GM19452 (cell line): Measurements from ENCODE around the gene ST14.

Experiments
- ATAC-seq: cut with Tn5 transposase; IDR thresholded peaks from one replicate; pipeline ENCODE4 v1.9.1; 2021; ENCODE audit not compliant: unreplicated experiment

The ST14 gene

GRCh38 chr11:130133716-130134115 is 25.9 kb upstream of the ST14 start:
- no peak for ATAC-seq

- ATAC-seq = no peak
These were observed 23.5 kb upstream of the ST14 start for GRCh38 chr11:130136107-130136506.

GRCh38 chr11:130137999-130138398 is 21.6 kb upstream of the ST14 start:
- no peak for ATAC-seq

GRCh38 chr11:130139401-130139800 is 20.2 kb upstream of the ST14 start:
- no peak for ATAC-seq

- ATAC-seq = no peak
These were observed 17.8 kb upstream of the ST14 start for GRCh38 chr11:130141561-130142341.

- ATAC-seq = no peak
These were observed 15.4 kb upstream of the ST14 start for GRCh38 chr11:130144141-130144540.

DNA sequence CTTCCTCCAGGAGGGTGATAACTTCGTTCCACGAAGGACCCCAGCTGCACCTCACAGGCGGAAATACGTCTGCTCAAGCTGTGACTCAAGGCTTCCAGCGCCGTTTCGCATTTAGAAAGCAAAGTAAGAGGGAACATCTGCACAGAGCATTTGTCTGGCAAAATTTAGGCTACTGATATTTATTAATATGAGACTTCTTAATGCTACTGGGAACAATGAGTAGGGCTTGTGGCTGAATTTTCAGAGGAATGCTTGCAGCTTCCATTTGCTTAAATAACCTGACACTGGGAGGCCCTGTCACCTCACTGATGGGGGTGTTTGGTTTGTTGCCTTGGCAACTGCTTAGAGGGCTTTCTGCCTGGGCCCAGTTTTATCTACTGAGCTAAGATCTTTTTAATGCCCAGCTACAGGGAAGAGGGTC is 14.7 kb upstream of the ST14 start:
- no peak for ATAC-seq

GRCh38 chr11:130145311-130145812 is 14.2 kb upstream of the ST14 start:
- ATAC-seq = no peak

GRCh38 chr11:130145975-130146776 is 13.4 kb upstream of the ST14 start:
- no peak for ATAC-seq

GRCh38 chr11:130146796-130147195 is 12.8 kb upstream of the ST14 start:
- ATAC-seq = no peak

DNA sequence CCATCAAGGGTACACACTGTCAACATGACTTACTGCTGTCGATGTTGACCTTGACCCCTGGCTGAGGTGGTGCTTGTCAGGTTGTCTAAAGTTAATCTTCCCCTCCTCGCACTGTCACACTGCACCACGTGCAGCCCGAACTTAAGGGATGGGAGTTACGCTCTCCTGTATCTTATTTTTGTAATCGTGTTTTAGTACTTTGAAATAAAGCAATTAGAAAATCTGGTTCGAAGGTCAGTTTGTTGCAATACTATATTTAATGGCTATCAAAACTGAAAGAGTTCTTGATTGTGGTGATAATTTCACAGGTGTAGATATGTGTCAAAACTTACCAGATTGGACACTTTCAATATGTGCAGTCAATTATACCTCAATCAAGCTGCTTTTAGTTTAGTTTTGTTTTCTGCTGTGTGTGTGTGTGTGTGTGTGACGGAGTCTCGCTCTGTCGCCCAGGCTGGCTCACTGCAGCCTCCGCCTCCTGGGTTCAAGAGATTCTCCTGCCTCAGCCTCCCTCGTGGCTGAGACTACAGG is 10.7 kb upstream of the ST14 start:
- ATAC-seq = no peak

GRCh38 chr11:130150790-130151189 is 8.8 kb upstream of the ST14 start:
- no peak for ATAC-seq

DNA sequence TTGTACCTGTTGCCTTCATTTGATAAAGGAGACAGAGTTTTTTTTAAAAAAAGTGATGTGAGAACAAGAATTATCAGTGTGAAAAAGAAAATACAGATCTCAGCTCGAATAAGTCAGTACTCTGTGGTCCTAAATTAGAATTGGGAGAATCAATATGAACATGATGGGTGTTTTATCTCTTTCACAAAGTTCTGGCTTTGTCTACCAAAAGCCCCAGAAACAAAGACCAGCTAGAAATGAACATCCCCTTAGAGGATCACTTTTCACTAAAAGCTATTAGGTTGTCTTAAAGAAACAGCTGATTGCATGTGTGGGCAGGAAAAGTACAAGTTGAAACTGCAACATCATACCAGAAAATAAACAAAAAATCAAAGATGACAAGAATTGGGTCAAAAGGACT is 8.4 kb upstream of the ST14 start:
- no peak for ATAC-seq

DNA sequence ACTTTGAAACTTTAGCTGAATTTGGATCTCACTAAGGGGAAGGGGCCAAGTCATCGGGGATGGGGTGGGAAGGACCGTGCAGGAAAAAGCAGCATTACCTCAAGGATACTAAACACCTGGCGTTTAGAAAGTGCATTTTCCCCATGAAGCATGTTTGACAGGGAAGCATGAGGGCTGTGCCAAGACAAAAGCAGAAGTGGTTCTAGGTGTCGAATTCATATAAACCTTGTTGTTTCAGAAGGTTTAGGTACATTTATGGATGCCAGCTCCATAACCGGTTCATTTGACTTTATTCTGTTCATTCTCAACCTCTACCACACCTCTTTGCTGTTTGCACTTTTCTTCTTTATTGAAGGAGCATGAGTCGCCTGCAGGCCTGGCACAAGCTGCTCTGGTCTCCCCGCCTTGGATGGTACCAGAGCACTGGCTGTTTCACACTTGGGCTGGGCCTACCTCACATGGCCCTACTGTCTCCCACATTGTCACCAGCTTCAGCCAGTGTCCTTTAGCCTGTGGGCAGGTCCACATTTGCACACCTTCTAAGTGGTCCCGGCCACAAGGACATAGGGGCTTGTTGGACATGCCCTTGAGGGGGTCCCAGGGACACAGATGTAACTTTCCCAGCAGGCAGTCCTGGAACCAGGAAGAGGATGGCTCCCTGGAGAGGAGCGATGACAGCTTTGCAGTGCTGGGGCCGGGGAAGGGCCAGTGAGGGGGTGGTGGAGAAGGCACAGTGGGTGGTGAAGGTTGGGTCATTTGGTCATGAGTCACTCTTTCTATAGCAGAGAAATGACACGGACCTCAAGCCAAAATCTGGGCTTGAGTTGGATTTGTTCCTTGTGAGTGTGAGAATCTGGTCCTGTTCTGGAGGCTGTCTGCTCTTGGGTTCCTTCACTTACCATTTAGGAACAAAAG is 3.2 kb upstream of the ST14 start:
- no peak for ATAC-seq

DNA sequence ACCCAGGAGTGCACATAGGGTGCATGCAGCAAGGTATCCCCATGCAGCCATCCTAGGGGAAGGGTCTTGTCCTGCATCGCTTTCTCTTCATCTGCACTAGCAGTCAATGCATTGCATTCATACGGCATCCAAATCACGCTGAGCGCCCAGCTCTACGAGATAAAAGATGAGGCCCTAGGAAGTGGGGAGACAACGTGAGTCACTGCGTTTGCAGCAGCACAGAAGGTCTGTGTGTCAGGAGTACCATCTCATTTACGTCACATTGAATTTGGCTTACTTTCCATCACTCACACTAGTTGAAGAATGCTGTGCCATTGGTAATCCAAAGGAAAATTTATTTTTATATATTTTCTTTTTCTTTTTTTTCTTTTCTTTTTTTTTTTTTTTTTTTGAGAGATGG is 2.5 kb upstream of the ST14 start:
- no peak for ATAC-seq

DNA sequence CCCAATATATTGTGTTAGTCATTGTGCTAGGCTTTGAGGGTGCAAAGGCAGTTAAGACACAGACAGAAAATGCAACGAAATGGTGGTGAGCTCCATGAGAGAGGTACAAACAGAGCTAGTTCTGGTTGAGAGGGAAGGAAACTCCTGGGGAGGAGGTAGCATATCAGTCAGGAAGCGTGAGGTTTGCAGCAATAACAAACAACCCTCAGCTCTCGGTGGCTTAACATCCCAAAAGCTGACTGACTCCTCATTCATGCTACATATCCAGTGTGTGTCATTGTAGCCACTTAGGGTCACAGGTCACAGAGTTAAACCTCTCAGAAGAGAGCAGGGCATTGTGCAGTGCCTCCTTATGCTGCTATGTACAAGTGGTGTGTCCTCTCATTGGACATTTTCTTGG is 1.7 kb upstream of the ST14 start:
- ATAC-seq = no peak

- no peak for ATAC-seq
These were observed 443 bp upstream of the ST14 start for GRCh38 chr11:130159139-130159538.

- ATAC-seq = no peak
These were observed 1.0 kb downstream of the ST14 start for GRCh38 chr11:130160498-130161155.

DNA sequence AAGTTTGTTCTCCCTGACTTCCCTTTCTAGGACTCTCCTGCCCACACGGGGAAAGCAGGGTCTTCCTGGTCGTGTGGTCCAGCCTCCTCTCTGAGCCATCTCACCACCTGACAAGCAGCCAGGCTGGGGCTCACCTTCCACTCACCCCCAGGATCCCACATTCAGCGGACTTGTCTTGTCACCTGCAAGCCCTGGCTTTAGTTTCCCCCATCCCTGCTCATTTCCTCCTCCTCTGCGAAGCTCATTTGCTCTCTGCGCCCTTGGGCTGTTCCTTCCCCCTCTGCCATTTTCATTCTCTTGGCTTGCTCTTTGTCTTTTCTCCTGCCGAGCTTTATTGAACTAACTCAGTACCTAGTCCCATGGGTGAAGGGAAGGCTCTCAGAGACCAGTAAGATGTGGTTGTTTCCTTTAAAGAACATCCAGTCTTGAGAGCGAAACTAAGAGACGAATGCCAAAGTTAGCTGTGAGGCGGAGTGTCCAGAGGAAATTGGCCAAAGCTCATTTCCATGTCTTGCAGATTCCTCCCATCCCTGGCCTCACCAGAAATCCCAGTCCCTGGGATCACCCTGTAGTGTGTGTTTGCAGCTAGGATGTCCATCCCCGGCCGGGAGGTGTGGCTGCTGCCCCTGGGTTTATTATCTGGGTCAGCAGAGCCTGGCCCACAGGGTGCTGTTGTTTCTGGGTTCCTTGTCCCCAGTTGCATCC is 2.0 kb downstream of the ST14 start:
- no peak for ATAC-seq

GRCh38 chr11:130162733-130163132 is 3.2 kb downstream of the ST14 start:
- no peak for ATAC-seq
